ENCODE results near the gene ACAN. TPM values are rescaled to one million over a fixed set of nuclear protein-coding genes. Genes with fewer than 3 reads are reported as not detected.

Gene ACAN
- total RNA-seq, 1 experiment from 2014 or later: 0.03 TPM

DNA sequence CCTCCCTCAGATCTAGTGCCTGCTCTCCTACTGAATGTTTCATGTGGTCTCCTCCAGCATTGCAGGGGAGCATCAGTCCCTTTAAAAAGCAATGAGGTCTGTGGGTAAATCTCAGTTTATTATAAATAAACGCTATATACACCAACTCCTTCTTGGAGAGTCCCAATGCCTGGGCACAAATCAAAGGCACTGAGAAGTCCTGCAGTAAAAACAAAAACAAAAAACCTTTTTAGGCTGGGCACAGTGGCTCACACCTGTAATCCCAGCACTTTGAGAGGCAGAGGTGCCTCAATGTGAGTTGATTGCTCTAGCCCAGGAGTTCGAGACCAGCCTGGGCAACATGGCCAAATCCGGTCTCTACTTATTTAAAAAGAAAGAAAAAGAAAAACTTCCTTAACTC is 45.0 kb downstream of the ACAN start:
- H3K4me1 ChIP-seq (ENCODE audit: control insufficient read depth, insufficient read depth, low read length): no peaks in the 10 kb centered on the region
- DNase-seq (ENCODE audit: low read depth, low spot score): no peak
- H3K27me3 ChIP-seq (ENCODE audit: control insufficient read depth, insufficient read depth, low read length): no peaks in the 10 kb centered on the region
- ChIA-PET CTCF (no interaction called here), POLR2A (no interaction called here)
- no peak for ATAC-seq
- in situ Hi-C loops (cut with HindIII; ENCODE audit: low pct_unique_long_range_greater_than_20kb, low sequenced_read_pairs): no loop called here
- TF ChIP-seq REST (IDR thresholded peaks at IDR 0.05; ENCODE audit: insufficient read depth in 1 of 2, low read depth in 2 of 2, low read length in 1 of 2) (no peak), SIN3A (IDR thresholded peaks at IDR 0.05; ENCODE audit: borderline replicate concordance, insufficient read depth, low read depth, low read length) (no peak), POLR2AphosphoS5 (IDR thresholded peaks at IDR 0.05; ENCODE audit: low read depth, low read length) (no peak)
- H3K4me3 ChIP-seq (ENCODE audit: low read depth in 2 of 2, low read length in 2 of 2): no peak overlapping the region
- no peaks in the 10 kb centered on the region for H3K9me3 ChIP-seq (ENCODE audit: control insufficient read depth, insufficient read depth, low read depth, low read length)
- H3K27ac ChIP-seq (ENCODE audit: low read length): no peak overlapping the region
- no TSS peak for BruUV-seq (replicated peaks)
- no peaks in the 10 kb centered on the region for H3K36me3 ChIP-seq (ENCODE audit: control insufficient read depth, insufficient read depth, low read length)
- intact Hi-C loops (cut with micrococcal nuclease; ENCODE audit: unreplicated experiment): no loop called here

- no peak overlapping the region for H3K27ac ChIP-seq (ENCODE audit: low read length)
- no TSS peak for BruUV-seq (replicated peaks)
- peaks cover 3% of the 10 kb centered on the region; the same call in 1 of the 2 replicates for H3K27me3 ChIP-seq (ENCODE audit: control insufficient read depth, insufficient read depth, low read length)
- ATAC-seq: peak; percentile 9; the same call in 1 of the 2 replicates
- TF ChIP-seq SIN3A (IDR thresholded peaks at IDR 0.05; ENCODE audit: borderline replicate concordance, insufficient read depth, low read depth, low read length): no peak
- TF ChIP-seq, protein P1, sequence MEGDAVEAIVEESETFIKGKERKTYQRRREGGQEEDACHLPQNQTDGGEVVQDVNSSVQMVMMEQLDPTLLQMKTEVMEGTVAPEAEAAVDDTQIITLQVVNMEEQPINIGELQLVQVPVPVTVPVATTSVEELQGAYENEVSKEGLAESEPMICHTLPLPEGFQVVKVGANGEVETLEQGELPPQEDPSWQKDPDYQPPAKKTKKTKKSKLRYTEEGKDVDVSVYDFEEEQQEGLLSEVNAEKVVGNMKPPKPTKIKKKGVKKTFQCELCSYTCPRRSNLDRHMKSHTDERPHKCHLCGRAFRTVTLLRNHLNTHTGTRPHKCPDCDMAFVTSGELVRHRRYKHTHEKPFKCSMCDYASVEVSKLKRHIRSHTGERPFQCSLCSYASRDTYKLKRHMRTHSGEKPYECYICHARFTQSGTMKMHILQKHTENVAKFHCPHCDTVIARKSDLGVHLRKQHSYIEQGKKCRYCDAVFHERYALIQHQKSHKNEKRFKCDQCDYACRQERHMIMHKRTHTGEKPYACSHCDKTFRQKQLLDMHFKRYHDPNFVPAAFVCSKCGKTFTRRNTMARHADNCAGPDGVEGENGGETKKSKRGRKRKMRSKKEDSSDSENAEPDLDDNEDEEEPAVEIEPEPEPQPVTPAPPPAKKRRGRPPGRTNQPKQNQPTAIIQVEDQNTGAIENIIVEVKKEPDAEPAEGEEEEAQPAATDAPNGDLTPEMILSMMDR (IDR thresholded peaks at IDR 0.05): no peak
- TF ChIP-seq TCF7L2 (IDR thresholded peaks at IDR 0.05; ENCODE audit: low read depth, low read length): no peak
- no peak for TF ChIP-seq REST (IDR thresholded peaks at IDR 0.05; ENCODE audit: insufficient read depth in 1 of 2, low read depth in 2 of 2, low read length in 1 of 2)
- TF ChIP-seq POLR2AphosphoS5 (IDR thresholded peaks at IDR 0.05; ENCODE audit: low read depth, low read length): no peak
- intact Hi-C loops (cut with micrococcal nuclease; ENCODE audit: unreplicated experiment): no loop called here
- ChIA-PET POLR2A (no interaction called here), CTCF (no interaction called here)
- H3K9me3 ChIP-seq (ENCODE audit: control insufficient read depth, insufficient read depth, low read depth, low read length): no peaks in the 10 kb centered on the region
- DNase-seq (ENCODE audit: low read depth, low spot score): no peak
- H3K4me3 ChIP-seq (ENCODE audit: low read depth in 2 of 2, low read length in 2 of 2): no peak overlapping the region
- in situ Hi-C loops (cut with HindIII; ENCODE audit: low pct_unique_long_range_greater_than_20kb, low sequenced_read_pairs): no loop called here
- no peaks in the 10 kb centered on the region for H3K4me1 ChIP-seq (ENCODE audit: control insufficient read depth, insufficient read depth, low read length)
- H3K36me3 ChIP-seq (ENCODE audit: control insufficient read depth, insufficient read depth, low read length): no peaks in the 10 kb centered on the region
These were observed 46.3 kb downstream of the ACAN start for GRCh38 chr15:88849376-88850072.

Data from Panc1 (cell line).